Stimulated activated CD4-positive, alpha-beta T cell treated with anti-CD3 and anti-CD28 coated beads, TNF-alpha, amount 100 ng/mL, for 1 hour (primary cell): ENCODE results near the gene SPIRE2.
"Not testable (repeated sequence)": the region's sequence is repeated elsewhere in the genome, so short reads cannot be mapped to it uniquely, and the experiment has no call there.

Source experiments
- DNase-seq, 3 donors: peaks; one replicate each; pipeline ENCODE4 v3.0.0-alpha.2; 2020; ENCODE audit warnings: low read depth in 3 of 3, low spot score in 1 of 3

SPIRE2 gene

GRCh38 chr16:89863741-89864526 lies 35.7 kb downstream of the SPIRE2 start:
- DNase-seq, result no peak

GRCh38 chr16:89864527-89864820 lies 36.2 kb downstream of the SPIRE2 start:
- DNase-seq, result no peak

- DNase-seq, result no peak
Measured at GRCh38 chr16:89867918-89868317, 39.6 kb downstream of the SPIRE2 start.

- DNase-seq, result no peak
Measured at GRCh38 chr16:89869911-89870310, 41.6 kb downstream of the SPIRE2 start.

GRCh38 chr16:89870440-89870839 lies 42.2 kb downstream of the SPIRE2 start:
- DNase-seq, result no peak

GRCh38 chr16:89871895-89872294 lies 43.6 kb downstream of the SPIRE2 start:
- no peak for DNase-seq

- DNase-seq, result peak; percentile 77 to 82 (median 82)
Measured at GRCh38 chr16:89873109-89873971, 45.1 kb downstream of the SPIRE2 start, which contains the start of gene TCF25. Gene TCF25, plus strand, starts transcription at chr16:89873592. Its CDS starts 76 bp downstream, at chr16:89873668.

- DNase-seq, result peak; percentile 90 to 93 (median 92)
Measured at GRCh38 chr16:89873972-89874689, 45.9 kb downstream of the SPIRE2 start.

GRCh38 chr16:89879123-89879522 lies 50.8 kb downstream of the SPIRE2 start:
- not testable (repeated sequence) for DNase-seq

GRCh38 chr16:89880477-89881367 lies 52.4 kb downstream of the SPIRE2 start:
- DNase-seq, result no peak

GRCh38 chr16:89881368-89881730 lies 53.1 kb downstream of the SPIRE2 start:
- no peak for DNase-seq

GRCh38 chr16:89883346-89884040 lies 55.2 kb downstream of the SPIRE2 start:
- no peak for DNase-seq

GRCh38 chr16:89884041-89884421 lies 55.8 kb downstream of the SPIRE2 start:
- DNase-seq, result no peak

GRCh38 chr16:89887243-89887642 lies 59.0 kb downstream of the SPIRE2 start:
- no peak for DNase-seq

- no peak for DNase-seq
Measured at GRCh38 chr16:89890200-89890599, 61.9 kb downstream of the SPIRE2 start.

GRCh38 chr16:89890886-89891657 lies 62.8 kb downstream of the SPIRE2 start:
- no peak for DNase-seq

GRCh38 chr16:89892055-89892630 lies 63.9 kb downstream of the SPIRE2 start:
- no peak for DNase-seq

- no peak for DNase-seq
Measured at GRCh38 chr16:89892635-89893034, 64.4 kb downstream of the SPIRE2 start.
